ENCODE data around the gene LEPR. TPM values are rescaled to one million over a fixed set of nuclear protein-coding genes. Genes with fewer than 3 reads are reported as not detected.

LEPR gene
- total RNA-seq, 2 experiments from 2014 or later, result 2.2 to 3.7 TPM

- CTCF ChIA-PET, result interaction anchor here (0.7 to 0.9 kb wide), 2 partner anchors 17 to 42 kb away, joined by 3 read pairs; no protein-coding TSS in a partner anchor
- no peaks in the 10 kb centered on the region for H3K27me3 Mint-ChIP-seq
- peaks cover 16% of the 10 kb centered on the region for H3K4me1 Mint-ChIP-seq
- H3K36me3 Mint-ChIP-seq, result no peaks in the 10 kb centered on the region
- no peaks in the 10 kb centered on the region for H3K9me3 Mint-ChIP-seq (ENCODE audit: low read depth)
- ATAC-seq (no peak), DNase-seq (no peak)
- H3K4me3 Mint-ChIP-seq, result no peak overlapping the region
- H3K27ac Mint-ChIP-seq, result no peak overlapping the region
Observed at GRCh38 chr1:65417729-65418128, 2.7 kb upstream of the LEPR start.

- H3K27me3 Mint-ChIP-seq, result no peaks in the 10 kb centered on the region
- CTCF ChIA-PET, result interaction anchor here (0.8 to 2.6 kb wide), 8 partner anchors 10 to 269 kb away, joined by 3 to 19 read pairs (median 7); no protein-coding TSS in a partner anchor
- DNase-seq (no peak), ATAC-seq (no peak)
- H3K4me3 Mint-ChIP-seq, result no peak overlapping the region
- no peak overlapping the region for H3K27ac Mint-ChIP-seq
- H3K4me1 Mint-ChIP-seq, result peaks cover 17% of the 10 kb centered on the region
- H3K9me3 Mint-ChIP-seq (ENCODE audit: low read depth), result no peaks in the 10 kb centered on the region
- H3K36me3 Mint-ChIP-seq, result no peaks in the 10 kb centered on the region
Observed at GRCh38 chr1:65418522-65419185, 1.8 kb upstream of the LEPR start.

GRCh38 chr1:65419681-65420589, 533 bp upstream of the LEPR start:
- H3K4me3 Mint-ChIP-seq, result no peak overlapping the region
- H3K36me3 Mint-ChIP-seq, result peaks cover 5% of the 10 kb centered on the region
- CTCF ChIA-PET, result interaction anchor here (0.7 to 2.6 kb wide), 14 partner anchors 9 to 374 kb away, joined by 3 to 19 read pairs (median 4); partner anchors contain the start of gene AK4

GRCh38 chr1:65421351-65422025, 1.0 kb downstream of the LEPR start:
- CTCF ChIA-PET, result interaction anchor here (1.3 to 1.8 kb wide), 2 partner anchors 28 to 185 kb away, joined by 3 to 5 read pairs; no protein-coding TSS in a partner anchor
- no peaks in the 10 kb centered on the region for H3K27me3 Mint-ChIP-seq
- H3K36me3 Mint-ChIP-seq, result peaks cover 20% of the 10 kb centered on the region
- H3K4me3 Mint-ChIP-seq, result no peak overlapping the region
- ATAC-seq (no peak), DNase-seq (no peak)
- H3K4me1 Mint-ChIP-seq, result peaks cover 29% of the 10 kb centered on the region
- H3K9me3 Mint-ChIP-seq (ENCODE audit: low read depth), result no peaks in the 10 kb centered on the region
- H3K27ac Mint-ChIP-seq, result no peak overlapping the region

More at GRCh38 chr1:65419681-65420589, 533 bp upstream of the LEPR start:
- H3K27me3 Mint-ChIP-seq, result no peaks in the 10 kb centered on the region
- H3K4me1 Mint-ChIP-seq, result peaks cover 28% of the 10 kb centered on the region
- ATAC-seq, result peak; percentile 94
- no peaks in the 10 kb centered on the region for H3K9me3 Mint-ChIP-seq (ENCODE audit: low read depth)
- peak; percentile 100 for DNase-seq
- H3K27ac Mint-ChIP-seq, result peak overlapping the region; percentile 94

GRCh38 chr1:65422241-65423203, 2.1 kb downstream of the LEPR start:
- Mint-ChIP-seq H3K4me3 (no peak overlapping the region), H3K9me3 (ENCODE audit: low read depth) (no peaks in the 10 kb centered on the region), H3K4me1 (peaks cover 27% of the 10 kb centered on the region), H3K27ac (no peak overlapping the region), H3K36me3 (peaks cover 26% of the 10 kb centered on the region), H3K27me3 (no peaks in the 10 kb centered on the region)
- no peak for ATAC-seq
- CTCF ChIA-PET, result interaction anchor here (0.7 to 1.8 kb wide), 4 partner anchors 16 to 186 kb away, joined by 3 to 5 read pairs (median 4); no protein-coding TSS in a partner anchor
- DNase-seq, result no peak

GRCh38 chr1:65423884-65424572, 3.6 kb downstream of the LEPR start:
- CTCF ChIA-PET, result interaction anchor here (0.7 to 1.7 kb wide), 3 partner anchors 14 to 188 kb away, joined by 3 to 5 read pairs (median 3); no protein-coding TSS in a partner anchor
- Mint-ChIP-seq H3K9me3 (ENCODE audit: low read depth) (no peaks in the 10 kb centered on the region), H3K4me1 (peaks cover 22% of the 10 kb centered on the region), H3K4me3 (no peak overlapping the region), H3K27me3 (no peaks in the 10 kb centered on the region), H3K36me3 (peaks cover 31% of the 10 kb centered on the region), H3K27ac (peak overlapping the region; percentile 11)
- peak; percentile 43 for DNase-seq
- ATAC-seq, result no peak

- Mint-ChIP-seq H3K27me3 (no peaks in the 10 kb centered on the region), H3K4me3 (no peak overlapping the region), H3K9me3 (ENCODE audit: low read depth) (no peaks in the 10 kb centered on the region), H3K36me3 (peaks cover 31% of the 10 kb centered on the region), H3K27ac (no peak overlapping the region), H3K4me1 (peaks cover 18% of the 10 kb centered on the region)
- ATAC-seq, result no peak
- no peak for DNase-seq
- CTCF ChIA-PET, result interaction anchor here (0.7 to 1.3 kb wide), 2 partner anchors 34 to 188 kb away, joined by 3 read pairs; no protein-coding TSS in a partner anchor
Observed at GRCh38 chr1:65424573-65424889, 4.1 kb downstream of the LEPR start.

- ATAC-seq (no peak), DNase-seq (no peak)
- Mint-ChIP-seq H3K27me3 (no peaks in the 10 kb centered on the region), H3K36me3 (peaks cover 35% of the 10 kb centered on the region), H3K9me3 (ENCODE audit: low read depth) (no peaks in the 10 kb centered on the region), H3K27ac (no peak overlapping the region), H3K4me3 (no peak overlapping the region), H3K4me1 (peaks cover 15% of the 10 kb centered on the region)
- CTCF ChIA-PET, result no interaction called here
Observed at GRCh38 chr1:65425006-65425405, 4.5 kb downstream of the LEPR start.

GRCh38 chr1:65425697-65426096, 5.2 kb downstream of the LEPR start:
- ATAC-seq (no peak), DNase-seq (no peak)
- H3K9me3 Mint-ChIP-seq (ENCODE audit: low read depth), result no peaks in the 10 kb centered on the region
- H3K27ac Mint-ChIP-seq, result no peak overlapping the region
- H3K27me3 Mint-ChIP-seq, result no peaks in the 10 kb centered on the region
- no peak overlapping the region for H3K4me3 Mint-ChIP-seq
- peaks cover 37% of the 10 kb centered on the region for H3K36me3 Mint-ChIP-seq
- H3K4me1 Mint-ChIP-seq, result peaks cover 17% of the 10 kb centered on the region
- CTCF ChIA-PET, result no interaction called here

GRCh38 chr1:65429078-65429477, 8.6 kb downstream of the LEPR start:
- H3K27ac Mint-ChIP-seq, result no peak overlapping the region
- no peaks in the 10 kb centered on the region for H3K9me3 Mint-ChIP-seq (ENCODE audit: low read depth)
- no peaks in the 10 kb centered on the region for H3K27me3 Mint-ChIP-seq
- CTCF ChIA-PET, result interaction anchor here (1.2 to 3.5 kb wide), 4 partner anchors 9 to 258 kb away, joined by 3 to 27 read pairs (median 20); no protein-coding TSS in a partner anchor
- ATAC-seq (no peak), DNase-seq (no peak)
- H3K4me1 Mint-ChIP-seq, result peaks cover 26% of the 10 kb centered on the region
- peaks cover 42% of the 10 kb centered on the region for H3K36me3 Mint-ChIP-seq
- no peak overlapping the region for H3K4me3 Mint-ChIP-seq

- DNase-seq (no peak), ATAC-seq (no peak)
- Mint-ChIP-seq H3K4me3 (no peak overlapping the region), H3K27me3 (no peaks in the 10 kb centered on the region), H3K27ac (no peak overlapping the region), H3K9me3 (ENCODE audit: low read depth) (no peaks in the 10 kb centered on the region), H3K4me1 (peaks cover 19% of the 10 kb centered on the region), H3K36me3 (peaks cover 43% of the 10 kb centered on the region)
- CTCF ChIA-PET, result interaction anchor here (1.7 to 3.5 kb wide), 5 partner anchors 10 to 257 kb away, joined by 5 to 27 read pairs (median 16); partner anchors contain the start of genes LEPR and LEPROT
Observed at GRCh38 chr1:65429806-65430205, 9.3 kb downstream of the LEPR start.

All from activated CD8-positive, alpha-beta memory T cell treated with anti-CD3 and anti-CD28 coated beads, Interleukin-2, amount 10 ng/mL, durations not matched to agents 7 days and 5 days (primary cell).